ACC112 (cell line): ENCODE results near the gene PTGES2.

ENCODE experiments used
- H2AFZ ChIP-seq: fragments of 200-600 bp; sonication (generic); one replicate; pipeline ENCODE4 v1.6.0; 2017; ENCODE audit warnings: antibody characterized with exemption, low read length; ENCODE audit not compliant: unreplicated experiment
- H3K27ac ChIP-seq: fragments of 200-600 bp; sonication (generic); 2 replicates; pipeline ENCODE4 v1.5.1; 2014; ENCODE audit warnings: low read depth, mild to moderate bottlenecking, antibody characterized with exemption, low read length, moderate library complexity
- H3K27me3 ChIP-seq: fragments of 200-600 bp; sonication (generic); 2 replicates; pipeline ENCODE4 v1.6.1; 2014; ENCODE audit warnings: mild to moderate bottlenecking, antibody characterized with exemption, low read length, moderate library complexity, mixed read lengths; ENCODE audit not compliant: insufficient read depth
- H3K36me3 ChIP-seq: fragments of 200-600 bp; sonication (generic); 2 replicates; pipeline ENCODE4 v1.6.1; 2016; ENCODE audit warnings: mild to moderate bottlenecking, antibody characterized with exemption, low read length, moderate library complexity, mixed read lengths; ENCODE audit not compliant: insufficient read depth
- H3K4me1 ChIP-seq: fragments of 200-600 bp; sonication (generic); one replicate; pipeline ENCODE4 v1.6.1; 2016; ENCODE audit warnings: low read length, mixed read lengths; ENCODE audit not compliant: insufficient read depth, unreplicated experiment, control insufficient read depth
- H3K4me3 ChIP-seq: fragments of 200-600 bp; sonication (generic); 2 replicates; pipeline ENCODE4 v1.5.1; 2014; ENCODE audit warnings: mild to moderate bottlenecking, low read depth, low read length
- H3K79me2 ChIP-seq: fragments of 200-600 bp; sonication (generic); one replicate; pipeline ENCODE4 v1.6.0; 2016; ENCODE audit warnings: low read length; ENCODE audit not compliant: control insufficient read depth, unreplicated experiment, insufficient read depth

The PTGES2 gene

GRCh38 chr9:128123451-128124080, 4.0 kb downstream of the PTGES2 start:
- Histone ChIP-seq H3K4me3 (no peak overlapping the region), H3K4me1 (peaks cover 11% of the 10 kb centered on the region), H3K27ac (no peak overlapping the region), H3K36me3 (no peaks in the 10 kb centered on the region), H2AFZ (no peak overlapping the region), H3K79me2 (peaks cover 19% of the 10 kb centered on the region), H3K27me3 (no peaks in the 10 kb centered on the region)

- Histone ChIP-seq H3K27ac (no peak overlapping the region), H3K4me1 (peaks cover 11% of the 10 kb centered on the region), H3K4me3 (no peak overlapping the region), H3K27me3 (no peaks in the 10 kb centered on the region), H3K36me3 (no peaks in the 10 kb centered on the region), H2AFZ (no peak overlapping the region), H3K79me2 (peaks cover 19% of the 10 kb centered on the region)
Observed at GRCh38 chr9:128122809-128123175, 4.7 kb downstream of the PTGES2 start.

GRCh38 chr9:128121924-128122808, 5.4 kb downstream of the PTGES2 start:
- H2AFZ ChIP-seq: no peak overlapping the region
- no peaks in the 10 kb centered on the region for H3K36me3 ChIP-seq
- H3K4me1 ChIP-seq: peaks cover 11% of the 10 kb centered on the region
- no peaks in the 10 kb centered on the region for H3K27me3 ChIP-seq
- H3K4me3 ChIP-seq: no peak overlapping the region
- H3K79me2 ChIP-seq: peaks cover 16% of the 10 kb centered on the region
- H3K27ac ChIP-seq: no peak overlapping the region

GRCh38 chr9:128121466-128121810, 6.1 kb downstream of the PTGES2 start:
- no peaks in the 10 kb centered on the region for H3K27me3 ChIP-seq
- H3K36me3 ChIP-seq: no peaks in the 10 kb centered on the region
- H3K27ac ChIP-seq: no peak overlapping the region
- peaks cover 13% of the 10 kb centered on the region for H3K79me2 ChIP-seq
- H3K4me1 ChIP-seq: peaks cover 10% of the 10 kb centered on the region
- no peak overlapping the region for H2AFZ ChIP-seq
- H3K4me3 ChIP-seq: no peak overlapping the region

GRCh38 chr9:128120741-128121465, 6.6 kb downstream of the PTGES2 start:
- H2AFZ ChIP-seq: no peak overlapping the region
- no peak overlapping the region for H3K27ac ChIP-seq
- no peak overlapping the region for H3K4me3 ChIP-seq
- H3K4me1 ChIP-seq: peaks cover 5% of the 10 kb centered on the region
- peaks cover 8% of the 10 kb centered on the region for H3K79me2 ChIP-seq
- H3K36me3 ChIP-seq: no peaks in the 10 kb centered on the region
- H3K27me3 ChIP-seq: no peaks in the 10 kb centered on the region

DNA sequence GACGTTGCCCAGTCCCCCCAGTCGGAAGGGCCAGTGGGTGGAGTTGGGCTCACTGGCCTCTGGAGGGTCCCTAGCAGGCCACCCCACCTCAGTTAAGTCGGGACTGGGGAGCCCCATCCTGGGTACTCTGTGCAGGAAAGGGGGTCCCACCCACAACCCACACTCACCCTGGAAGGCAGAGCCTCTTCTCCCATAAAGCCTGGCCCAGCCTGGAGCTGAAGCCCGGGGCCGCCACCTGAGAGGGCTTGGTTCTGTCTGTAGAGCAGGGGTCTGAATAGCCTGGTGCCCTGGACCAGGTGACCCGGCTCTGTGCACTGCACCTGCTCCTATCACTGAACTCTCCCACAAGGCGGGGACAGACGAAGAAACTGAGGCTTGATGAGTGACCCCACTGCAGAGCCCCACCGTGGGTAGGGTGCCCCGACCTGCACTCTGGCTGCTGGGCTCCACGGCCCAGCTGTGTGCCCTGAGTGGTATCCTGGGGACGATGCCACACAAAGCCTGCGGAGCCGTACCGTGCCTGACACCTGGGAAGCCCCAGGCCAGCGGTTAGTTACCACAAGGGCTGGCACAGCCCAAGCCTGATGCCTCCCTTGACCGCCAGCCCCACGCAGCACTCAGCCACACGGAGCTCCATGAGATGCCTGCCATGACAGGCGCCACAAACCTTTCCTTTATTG, 7.3 kb downstream of the PTGES2 start:
- no peak overlapping the region for H2AFZ ChIP-seq
- H3K4me3 ChIP-seq: no peak overlapping the region
- no peak overlapping the region for H3K27ac ChIP-seq
- peaks cover 4% of the 10 kb centered on the region for H3K79me2 ChIP-seq
- no peaks in the 10 kb centered on the region for H3K27me3 ChIP-seq
- H3K4me1 ChIP-seq: no peaks in the 10 kb centered on the region
- H3K36me3 ChIP-seq: no peaks in the 10 kb centered on the region

- H3K4me3 ChIP-seq: no peak overlapping the region
- H3K27me3 ChIP-seq: no peaks in the 10 kb centered on the region
- no peaks in the 10 kb centered on the region for H3K4me1 ChIP-seq
- no peak overlapping the region for H2AFZ ChIP-seq
- no peaks in the 10 kb centered on the region for H3K79me2 ChIP-seq
- peaks cover 4% of the 10 kb centered on the region; the same call in 1 of the 2 replicates for H3K36me3 ChIP-seq
- no peak overlapping the region for H3K27ac ChIP-seq
Observed at GRCh38 chr9:128118971-128119665, 8.4 kb downstream of the PTGES2 start.

DNA sequence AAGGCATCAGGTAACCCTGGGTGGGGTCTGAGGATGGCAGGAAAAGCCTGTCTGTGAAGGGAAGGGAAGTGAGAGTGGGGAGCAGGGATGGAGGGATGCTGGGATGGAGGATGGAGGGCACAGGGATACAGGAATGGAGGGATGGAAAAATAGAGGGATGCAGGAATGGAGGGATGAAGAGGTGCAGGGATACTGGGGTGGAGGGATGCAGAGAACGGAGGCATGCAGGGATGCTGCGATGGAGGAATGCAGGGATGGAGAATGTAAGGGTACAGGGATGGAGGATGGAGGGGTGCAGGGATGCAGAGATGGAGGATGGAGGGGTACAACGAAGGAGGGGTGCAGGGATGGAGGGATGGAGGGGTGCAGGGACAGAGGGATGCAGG, 9.1 kb downstream of the PTGES2 start:
- peaks cover 4% of the 10 kb centered on the region; the same call in 1 of the 2 replicates for H3K36me3 ChIP-seq
- no peaks in the 10 kb centered on the region for H3K4me1 ChIP-seq
- no peaks in the 10 kb centered on the region for H3K79me2 ChIP-seq
- H3K4me3 ChIP-seq: no peak overlapping the region
- H2AFZ ChIP-seq: no peak overlapping the region
- no peaks in the 10 kb centered on the region for H3K27me3 ChIP-seq
- H3K27ac ChIP-seq: no peak overlapping the region

GRCh38 chr9:128117613-128118471, 9.7 kb downstream of the PTGES2 start:
- no peak overlapping the region for H2AFZ ChIP-seq
- peaks cover 4% of the 10 kb centered on the region; the same call in 1 of the 2 replicates for H3K36me3 ChIP-seq
- no peaks in the 10 kb centered on the region for H3K79me2 ChIP-seq
- no peaks in the 10 kb centered on the region for H3K27me3 ChIP-seq
- no peak overlapping the region for H3K4me3 ChIP-seq
- no peak overlapping the region for H3K27ac ChIP-seq
- H3K4me1 ChIP-seq: no peaks in the 10 kb centered on the region
